Mucosa of stomach (tissue), 1 donor: Measurements from ENCODE around the gene PTRH1.

Source experiments
- H3K27me3 ChIP-seq: one replicate; pipeline ENCODE4 v1.7.0; 2013; ENCODE audit warnings: mild to moderate bottlenecking, low read length; ENCODE audit not compliant: control insufficient read depth, insufficient read depth
- H3K36me3 ChIP-seq: one replicate; pipeline ENCODE4 v1.7.0; 2013; ENCODE audit warnings: low read length; ENCODE audit not compliant: control insufficient read depth, insufficient read depth
- H3K4me1 ChIP-seq: one replicate; pipeline ENCODE4 v1.7.0; 2013; ENCODE audit warnings: mild to moderate bottlenecking, low read length; ENCODE audit not compliant: control insufficient read depth, insufficient read depth
- H3K4me3 ChIP-seq: one replicate; pipeline ENCODE4 v1.7.0; 2013; ENCODE audit warnings: low read length
- H3K9ac ChIP-seq: one replicate; pipeline ENCODE4 v1.7.0; 2013; ENCODE audit warnings: mild to moderate bottlenecking, low read length, moderate library complexity
- H3K9me3 ChIP-seq: one replicate; pipeline ENCODE4 v1.7.0; 2013; ENCODE audit warnings: mild to moderate bottlenecking, low read length, moderate library complexity; ENCODE audit not compliant: control insufficient read depth
- donor health status: Pancreatic carcinoma.

Gene PTRH1

DNA sequence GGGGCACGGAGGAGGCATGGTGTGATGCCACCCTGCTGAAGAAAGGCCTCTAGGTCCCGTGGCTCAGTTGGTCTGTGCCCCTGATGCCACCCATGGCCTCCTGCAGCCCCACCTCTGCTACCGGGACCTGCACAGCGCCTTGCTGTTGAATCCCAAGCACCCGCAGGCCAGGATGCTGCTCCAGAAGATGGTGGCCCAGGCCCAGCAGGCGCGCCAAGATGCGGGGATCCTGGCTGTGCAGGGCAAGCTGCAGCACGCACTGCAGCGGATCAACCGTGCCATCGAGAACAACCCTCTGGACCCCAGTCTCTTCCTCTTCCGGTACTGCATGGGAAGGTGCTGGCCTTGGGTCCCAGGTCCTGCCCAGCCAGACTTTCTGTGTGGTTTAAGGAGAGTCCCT is 7.5 kb upstream of the PTRH1 start:
- H3K27me3 ChIP-seq: no peaks in the 10 kb centered on the region
- H3K36me3 ChIP-seq: no peaks in the 10 kb centered on the region
- no peaks in the 10 kb centered on the region for H3K9me3 ChIP-seq
- H3K4me1 ChIP-seq: peaks cover 23% of the 10 kb centered on the region
- H3K9ac ChIP-seq: no peak overlapping the region
- H3K4me3 ChIP-seq: no peak overlapping the region

DNA sequence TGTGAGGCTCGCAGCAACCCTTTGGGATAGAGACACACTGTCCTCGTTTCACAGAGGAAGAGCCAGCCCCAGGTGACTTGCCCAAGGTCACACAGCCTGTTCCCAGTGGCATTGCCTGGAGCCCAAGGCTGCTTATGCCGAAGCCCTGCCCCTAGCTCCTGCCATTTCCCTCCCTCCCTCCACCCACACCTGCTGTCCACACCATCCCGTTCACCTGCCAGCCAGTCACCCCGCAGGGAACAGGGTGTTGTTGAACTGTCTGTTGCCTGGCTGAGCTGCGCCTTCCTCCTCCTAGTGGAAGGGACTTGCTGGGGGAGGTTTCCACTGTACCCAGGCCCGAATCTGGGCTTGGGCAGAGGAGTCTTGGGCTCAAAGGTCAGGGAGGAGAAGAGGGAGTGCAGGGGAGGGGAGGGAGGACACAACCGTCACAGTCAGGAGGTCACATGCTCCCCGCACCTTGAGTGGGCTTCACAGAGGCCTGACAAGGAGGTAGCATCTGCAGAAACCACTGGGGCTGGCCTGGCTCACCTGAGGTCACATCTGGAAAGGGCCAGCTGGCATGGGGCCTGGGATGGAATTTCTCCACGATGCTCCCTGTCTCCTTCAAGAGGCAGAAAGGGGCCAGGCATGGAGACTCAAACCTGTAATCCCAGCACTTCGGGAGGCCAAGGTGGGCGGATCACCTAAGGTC is 6.7 kb upstream of the PTRH1 start:
- no peak overlapping the region for H3K9ac ChIP-seq
- no peaks in the 10 kb centered on the region for H3K9me3 ChIP-seq
- H3K36me3 ChIP-seq: no peaks in the 10 kb centered on the region
- no peak overlapping the region for H3K4me3 ChIP-seq
- H3K27me3 ChIP-seq: no peaks in the 10 kb centered on the region
- H3K4me1 ChIP-seq: peaks cover 23% of the 10 kb centered on the region

DNA sequence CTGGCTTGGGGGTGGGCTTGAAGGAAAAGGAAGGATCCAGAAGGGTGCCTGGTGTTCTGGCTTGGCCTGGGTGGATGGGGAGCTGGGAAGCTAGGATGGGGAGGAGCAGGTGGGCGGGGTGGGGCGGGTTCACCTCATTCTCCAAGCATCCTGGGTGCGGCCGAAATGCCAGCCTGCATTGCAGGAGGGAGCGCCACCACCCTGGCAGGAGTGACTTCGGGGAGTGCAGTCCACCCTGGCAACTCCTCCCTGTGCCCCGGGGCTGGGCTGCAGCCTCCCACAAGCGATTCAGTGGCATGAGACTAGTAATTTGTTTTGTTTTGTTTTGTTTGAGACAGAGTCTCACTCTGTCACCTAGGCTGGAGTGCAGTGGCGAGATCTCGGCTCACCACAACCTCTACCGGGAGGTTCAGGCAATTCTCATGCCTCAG is 5.9 kb upstream of the PTRH1 start:
- H3K27me3 ChIP-seq: no peaks in the 10 kb centered on the region
- H3K4me3 ChIP-seq: no peak overlapping the region
- H3K36me3 ChIP-seq: no peaks in the 10 kb centered on the region
- H3K4me1 ChIP-seq: peaks cover 23% of the 10 kb centered on the region
- no peak overlapping the region for H3K9ac ChIP-seq
- no peaks in the 10 kb centered on the region for H3K9me3 ChIP-seq

DNA sequence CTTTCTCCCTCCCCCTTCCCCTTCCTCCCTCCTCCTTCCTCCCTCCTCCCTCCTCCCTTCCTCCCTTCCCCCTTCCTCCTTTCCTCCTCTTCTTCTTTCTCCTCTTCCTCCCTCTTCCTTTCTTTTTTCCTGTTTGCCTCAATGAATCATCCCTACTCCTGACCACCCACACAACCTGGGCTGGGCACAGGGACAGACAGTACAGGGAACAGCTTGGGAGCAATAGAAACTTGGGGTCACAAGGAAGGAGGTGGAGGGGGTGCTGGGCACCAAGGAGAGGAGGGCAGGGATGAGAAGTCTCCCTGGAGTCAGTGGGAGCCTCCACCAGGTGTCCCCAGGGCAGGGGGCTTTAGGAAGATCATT is 5.4 kb upstream of the PTRH1 start:
- no peak overlapping the region for H3K4me3 ChIP-seq
- no peaks in the 10 kb centered on the region for H3K27me3 ChIP-seq

DNA sequence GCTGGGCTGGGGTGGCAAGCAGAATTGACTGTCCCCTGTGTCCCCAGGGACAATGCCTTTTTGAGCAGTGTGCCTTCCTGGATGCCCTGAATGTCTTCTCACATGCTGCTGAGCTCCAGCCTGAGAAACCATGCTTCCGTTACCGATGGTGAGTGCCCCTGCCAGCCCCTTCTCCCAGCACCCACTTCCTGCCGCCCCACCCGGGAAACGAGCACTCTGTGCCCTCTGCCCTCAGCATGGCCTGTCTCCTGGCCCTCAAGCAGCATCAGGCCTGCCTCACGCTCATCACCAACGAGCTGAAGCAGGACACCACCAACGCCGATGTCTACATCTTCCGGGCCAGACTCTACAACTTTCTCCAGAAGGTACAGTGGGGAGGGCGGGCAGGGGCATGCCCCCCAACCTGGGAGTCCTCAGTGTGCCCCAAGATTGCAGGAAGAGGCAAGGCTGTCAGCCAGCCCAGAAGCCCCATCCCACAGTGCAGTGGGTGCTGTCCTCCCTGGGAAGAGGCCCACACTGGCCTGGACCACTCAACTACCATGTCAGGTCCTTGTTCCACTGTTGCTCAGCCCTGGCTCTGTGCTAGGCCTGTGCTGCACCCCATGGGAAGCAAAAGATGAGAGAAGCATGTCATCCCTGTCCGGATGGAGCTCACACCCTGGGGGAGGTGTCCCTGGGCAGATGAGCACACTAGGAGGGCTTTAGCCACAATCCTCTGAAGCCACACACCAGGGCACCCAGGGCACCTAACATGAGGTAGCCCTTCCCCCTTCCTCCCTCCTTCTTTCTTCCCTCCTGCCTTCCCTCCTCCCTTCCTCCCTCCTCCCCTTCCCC is 4.8 kb upstream of the PTRH1 start:
- H3K9me3 ChIP-seq: no peaks in the 10 kb centered on the region
- peaks cover 29% of the 10 kb centered on the region for H3K4me1 ChIP-seq
- no peaks in the 10 kb centered on the region for H3K36me3 ChIP-seq
- no peak overlapping the region for H3K4me3 ChIP-seq
- H3K9ac ChIP-seq: no peak overlapping the region
- H3K27me3 ChIP-seq: no peaks in the 10 kb centered on the region

More for the DNA sequence above, 5.4 kb upstream of the PTRH1 start:
- Histone ChIP-seq H3K9ac (no peak overlapping the region), H3K4me1 (peaks cover 28% of the 10 kb centered on the region), H3K36me3 (no peaks in the 10 kb centered on the region), H3K9me3 (no peaks in the 10 kb centered on the region)

DNA sequence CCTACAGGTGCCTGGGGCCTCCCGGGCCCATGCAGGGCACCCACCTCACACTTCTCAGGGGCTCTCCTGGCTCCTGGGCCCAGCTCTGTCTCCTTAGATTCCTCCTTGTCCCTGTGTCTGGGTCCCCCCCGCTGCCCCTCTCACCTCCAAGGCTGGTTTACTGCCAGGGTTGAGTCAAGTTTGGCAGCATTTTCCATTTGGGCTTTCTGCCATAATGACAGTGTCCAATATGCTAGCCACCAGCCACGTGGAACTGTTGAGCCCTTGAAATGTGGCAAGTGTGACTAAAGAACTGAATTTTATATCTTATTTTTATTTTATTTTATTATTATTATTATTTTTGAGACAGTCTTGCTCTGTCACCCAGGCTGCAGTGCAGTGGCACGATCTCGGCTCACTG is 2.3 kb upstream of the PTRH1 start:
- peaks cover 10% of the 10 kb centered on the region for H3K4me1 ChIP-seq
- H3K36me3 ChIP-seq: no peaks in the 10 kb centered on the region
- no peaks in the 10 kb centered on the region for H3K9me3 ChIP-seq
- no peaks in the 10 kb centered on the region for H3K27me3 ChIP-seq
- H3K4me3 ChIP-seq: no peak overlapping the region
- H3K9ac ChIP-seq: no peak overlapping the region

DNA sequence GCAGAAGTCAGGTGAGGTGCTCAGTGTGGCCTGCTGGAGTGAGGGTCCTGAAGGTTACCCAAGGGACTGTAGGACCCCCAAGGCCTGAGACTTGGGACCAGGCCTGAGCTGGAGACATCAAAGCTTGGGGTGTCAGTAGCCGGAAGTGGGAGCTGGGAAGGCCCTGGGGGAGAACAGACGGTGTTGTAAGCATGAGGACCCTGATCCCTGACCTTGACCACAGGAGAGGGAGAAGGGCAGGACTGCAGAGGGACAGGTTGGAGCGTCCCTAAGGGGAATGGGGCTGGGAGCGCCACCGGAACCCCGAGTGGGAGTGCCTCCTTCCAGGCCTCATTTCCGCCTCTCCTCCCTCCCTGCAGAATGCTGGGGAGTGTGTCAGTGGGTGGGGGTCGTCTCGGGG is 949 bp upstream of the PTRH1 start:
- Histone ChIP-seq H3K27me3 (no peaks in the 10 kb centered on the region), H3K4me1 (peaks cover 6% of the 10 kb centered on the region), H3K4me3 (peak overlapping the region; percentile 78), H3K9ac (no peak overlapping the region), H3K9me3 (no peaks in the 10 kb centered on the region), H3K36me3 (no peaks in the 10 kb centered on the region)

DNA sequence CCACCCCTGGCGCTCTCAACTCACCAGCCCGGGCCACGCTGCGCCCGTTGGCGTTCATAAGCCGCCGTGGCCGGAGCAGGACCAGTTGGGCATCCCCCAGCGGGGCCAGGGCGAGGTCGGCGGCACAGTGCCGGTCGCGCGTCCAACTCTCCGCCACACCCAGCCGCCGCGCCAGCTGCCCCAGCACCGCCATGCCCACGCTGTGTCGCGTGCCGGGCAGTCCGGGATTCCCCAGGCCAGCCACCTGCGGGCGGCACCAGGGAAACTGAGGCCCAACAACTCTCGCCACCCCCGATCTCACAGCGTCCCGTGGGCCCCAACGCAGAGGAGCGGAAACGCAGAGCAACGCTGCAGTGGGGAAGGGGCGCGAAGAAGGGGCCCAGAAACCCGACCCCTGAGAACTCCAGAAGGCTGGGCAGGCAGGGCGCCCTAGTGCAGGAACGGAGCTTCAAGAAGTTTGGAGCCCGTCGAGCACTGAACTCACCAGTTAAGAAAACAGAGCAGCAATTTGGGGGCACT is 453 bp downstream of the PTRH1 start:
- H3K27me3 ChIP-seq: no peaks in the 10 kb centered on the region
- no peaks in the 10 kb centered on the region for H3K36me3 ChIP-seq
- H3K4me3 ChIP-seq: peak overlapping the region; percentile 78

DNA sequence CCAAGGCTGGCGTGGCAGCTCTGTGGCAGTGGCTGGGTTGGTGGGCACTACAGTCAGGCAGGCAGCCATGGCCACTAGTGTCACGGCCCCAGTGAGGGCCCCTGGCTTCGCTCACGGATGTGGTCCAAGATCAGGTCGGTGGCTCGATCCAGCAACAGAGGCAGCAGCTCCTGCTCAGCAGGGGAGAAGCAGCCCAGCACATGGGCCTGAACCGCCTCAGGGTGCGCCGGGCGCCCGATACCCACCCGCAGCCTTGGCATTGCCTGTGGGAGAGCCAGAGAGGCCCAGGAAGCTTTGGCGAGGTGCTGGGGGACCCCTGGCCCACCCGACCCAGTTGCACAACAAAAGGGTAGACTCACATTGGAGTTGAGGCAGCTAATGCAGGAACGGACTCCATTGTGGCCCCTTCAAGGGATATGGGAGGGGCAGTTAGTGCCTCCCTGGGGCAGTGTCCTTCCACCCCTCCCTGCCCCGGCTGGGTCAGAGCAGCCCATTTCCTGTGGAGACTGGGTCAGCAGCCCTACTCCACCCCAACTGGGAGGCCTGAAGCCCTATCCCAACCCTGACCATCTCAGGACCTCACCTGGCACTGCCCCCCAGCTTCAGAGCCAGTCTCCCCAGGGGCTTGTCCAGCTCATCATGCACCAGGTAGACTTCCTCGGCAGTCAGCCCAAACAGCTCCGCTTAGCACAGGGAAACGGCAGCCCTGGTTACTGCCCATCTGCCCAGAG is 1.3 kb downstream of the PTRH1 start:
- no peak overlapping the region for H3K4me3 ChIP-seq
- no peak overlapping the region for H3K9ac ChIP-seq
- H3K27me3 ChIP-seq: no peaks in the 10 kb centered on the region

More for the DNA sequence above, 453 bp downstream of the PTRH1 start:
- Histone ChIP-seq H3K9me3 (no peaks in the 10 kb centered on the region), H3K4me1 (peaks cover 6% of the 10 kb centered on the region), H3K9ac (peak overlapping the region; percentile 74)

DNA sequence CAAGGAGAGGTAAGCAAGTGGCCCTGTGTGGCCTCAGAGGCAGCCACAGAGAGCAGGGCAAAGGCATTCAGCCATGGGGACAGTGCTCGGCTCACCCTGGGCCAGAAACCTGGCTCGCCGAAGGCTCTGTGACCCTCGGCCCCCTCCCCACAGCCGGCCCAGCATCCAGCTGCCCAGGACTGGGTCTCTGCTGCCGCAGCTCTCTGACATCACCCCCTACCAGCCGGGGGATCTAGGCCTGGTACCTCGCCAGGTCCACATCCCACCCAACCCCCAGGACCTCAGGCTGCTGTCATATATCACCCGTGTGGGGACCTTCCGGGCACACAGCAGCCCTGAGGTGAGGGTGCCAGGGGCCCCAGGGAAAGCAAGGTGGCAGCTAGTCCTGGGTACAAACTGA is 2.6 kb downstream of the PTRH1 start:
- H3K4me1 ChIP-seq: peaks cover 6% of the 10 kb centered on the region
- no peaks in the 10 kb centered on the region for H3K9me3 ChIP-seq
- no peaks in the 10 kb centered on the region for H3K36me3 ChIP-seq
- no peak overlapping the region for H3K4me3 ChIP-seq
- H3K27me3 ChIP-seq: no peaks in the 10 kb centered on the region
- H3K9ac ChIP-seq: no peak overlapping the region

More for the DNA sequence above, 1.3 kb downstream of the PTRH1 start:
- Histone ChIP-seq H3K36me3 (no peaks in the 10 kb centered on the region), H3K9me3 (no peaks in the 10 kb centered on the region), H3K4me1 (peaks cover 6% of the 10 kb centered on the region)

DNA sequence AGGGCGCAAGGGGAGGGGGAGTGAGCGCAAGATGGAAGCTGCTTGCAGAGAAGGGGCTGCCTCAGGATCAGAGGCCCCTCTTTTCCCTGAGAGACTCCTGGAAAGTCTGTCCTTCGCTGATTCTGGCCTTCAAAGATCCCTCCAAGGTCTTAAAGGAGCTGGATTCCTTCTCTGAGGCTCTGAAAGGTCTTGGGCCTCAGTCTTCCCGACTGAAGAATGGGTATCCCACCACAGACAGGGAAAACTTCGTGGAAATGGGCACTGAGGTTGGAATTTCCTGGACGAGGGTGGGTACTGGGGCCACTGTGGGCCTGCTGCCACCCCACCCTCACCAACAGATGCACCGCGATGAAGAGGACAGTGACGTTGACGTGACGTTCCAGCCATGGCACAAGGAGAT is 3.1 kb downstream of the PTRH1 start:
- Histone ChIP-seq H3K4me1 (peaks cover 9% of the 10 kb centered on the region), H3K36me3 (no peaks in the 10 kb centered on the region), H3K9ac (no peak overlapping the region), H3K27me3 (no peaks in the 10 kb centered on the region), H3K4me3 (no peak overlapping the region), H3K9me3 (no peaks in the 10 kb centered on the region)

DNA sequence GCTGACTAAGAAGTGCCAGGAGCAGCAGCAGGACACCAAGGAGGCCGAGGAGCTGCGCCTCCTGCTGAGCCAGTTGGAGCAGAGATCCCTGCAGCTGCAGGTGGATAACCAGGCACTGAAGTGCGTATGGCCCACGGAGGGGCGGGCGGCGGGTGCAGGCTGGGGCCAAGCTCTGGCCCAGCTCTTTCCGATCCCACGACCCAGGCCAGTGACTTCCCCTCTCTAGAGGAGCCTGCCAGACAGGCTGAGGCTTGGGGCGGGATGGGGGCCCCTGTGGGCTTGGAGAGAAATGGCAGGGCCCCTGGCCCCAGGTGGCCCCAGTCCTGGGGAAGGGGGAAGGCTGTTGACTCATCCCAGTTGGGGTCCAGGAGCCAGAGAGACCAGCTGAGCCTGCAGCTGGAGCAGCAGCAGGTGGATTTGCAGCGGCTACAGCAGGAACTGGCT is 3.6 kb downstream of the PTRH1 start:
- no peaks in the 10 kb centered on the region for H3K27me3 ChIP-seq
- no peaks in the 10 kb centered on the region for H3K9me3 ChIP-seq
- H3K4me3 ChIP-seq: no peak overlapping the region
- H3K4me1 ChIP-seq: peaks cover 12% of the 10 kb centered on the region
- H3K9ac ChIP-seq: no peak overlapping the region
- no peaks in the 10 kb centered on the region for H3K36me3 ChIP-seq
